ENCODE results near the gene SLC47A1. TPM values are rescaled to one million over a fixed set of nuclear protein-coding genes. Genes with fewer than 3 reads are reported as not detected.
A peak's percentile ranks its signal among the peaks of the same experiment; 100 is the strongest.
"Not testable (repeated sequence)": the region's sequence is repeated elsewhere in the genome, so short reads cannot be mapped to it uniquely, and the experiment has no call there.

SLC47A1 gene
- total RNA-seq, 3 donors from 2014 or later, result 3.8 to 22.1 (median 8.8) TPM

DNA sequence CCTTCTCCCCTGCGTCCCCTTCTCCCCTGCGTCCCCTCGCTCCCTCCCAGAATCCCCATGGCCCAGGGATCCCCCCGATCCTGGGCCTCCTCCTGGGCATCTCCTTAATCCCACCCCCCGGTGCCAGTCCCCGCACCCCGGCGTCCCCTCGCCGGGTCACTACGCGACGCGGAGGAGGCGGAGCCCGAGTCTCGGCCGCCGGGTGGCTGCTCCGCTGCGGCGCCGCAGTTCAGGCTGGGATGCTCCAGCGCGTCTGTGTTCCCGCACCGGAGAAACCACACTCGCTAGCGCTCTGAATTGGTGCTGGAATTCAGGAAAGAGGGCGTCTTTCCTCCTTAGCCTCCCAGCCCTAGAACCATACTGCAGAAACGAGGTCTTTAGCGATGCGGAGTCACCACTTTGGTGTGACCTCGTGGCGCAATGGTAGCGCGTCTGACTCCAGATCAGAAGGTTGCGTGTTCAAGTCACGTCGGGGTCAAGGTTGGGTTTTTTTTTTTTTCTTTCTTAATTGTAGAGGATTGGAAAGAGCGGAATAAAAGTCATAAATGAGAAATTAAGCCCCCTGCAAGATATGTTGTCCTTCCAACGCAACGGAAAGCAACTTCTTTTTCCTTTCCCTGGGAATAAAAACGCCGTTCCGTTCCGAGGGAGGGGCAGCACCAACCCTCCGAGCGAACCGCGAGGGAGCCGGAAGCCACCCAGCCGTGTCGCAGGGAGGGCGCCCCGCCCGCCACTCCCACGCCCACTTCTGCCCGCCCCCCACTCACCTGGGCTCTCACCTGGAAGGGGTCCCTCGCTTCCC is 25.7 kb upstream of the SLC47A1 start:
- Histone ChIP-seq H3K4me1 (no peaks in the 10 kb centered on the region), H3K4me3 (peak overlapping the region; percentile 62 to 79 (median 78)), H3K27me3 (no peaks in the 10 kb centered on the region), H3K36me3 (no peaks in the 10 kb centered on the region), H3K9me3 (no peaks in the 10 kb centered on the region), H3K27ac (peak overlapping the region; percentile 92 to 97)
- DNase-seq (ENCODE audit: low spot score in 2 of 2), result peak; percentile 92 to 95
- intact Hi-C loops (cut with DNase I; ENCODE audit: low total_unique reads), result no loop called here
- peak; percentile 94 to 99 (median 97) for TF ChIP-seq POLR2AphosphoS5 (IDR thresholded peaks at IDR 0.05)
- no peak for TF ChIP-seq CTCF (IDR thresholded peaks at IDR 0.05)
- TF ChIP-seq POLR2A (IDR thresholded peaks at IDR 0.05), result peak; percentile 11

DNA sequence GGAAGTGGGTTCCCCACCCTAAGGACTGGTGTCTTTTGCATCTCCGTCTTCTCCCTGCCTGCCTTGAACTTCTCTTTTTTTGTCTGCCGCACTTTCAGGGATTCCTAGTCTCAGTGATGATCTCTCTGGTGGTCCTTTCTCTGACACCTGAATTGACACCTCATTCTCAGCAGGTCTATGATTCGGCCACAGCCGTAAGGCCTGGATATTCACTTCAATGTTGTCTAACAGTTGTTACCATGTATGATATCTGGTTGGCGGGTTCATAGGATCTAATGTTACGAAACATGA is 25.1 kb upstream of the SLC47A1 start:
- H3K27me3 ChIP-seq, result no peaks in the 10 kb centered on the region
- no peaks in the 10 kb centered on the region for H3K36me3 ChIP-seq
- H3K4me3 ChIP-seq, result peak overlapping the region; percentile 62 to 79 (median 78)
- H3K9me3 ChIP-seq, result no peaks in the 10 kb centered on the region
- intact Hi-C loops (cut with DNase I; ENCODE audit: low total_unique reads), result no loop called here
- H3K27ac ChIP-seq, result peak overlapping the region; percentile 92 to 97
- DNase-seq (ENCODE audit: low spot score in 2 of 2), result no peak
- TF ChIP-seq POLR2A (IDR thresholded peaks at IDR 0.05), result no peak
- TF ChIP-seq CTCF (IDR thresholded peaks at IDR 0.05), result no peak
- TF ChIP-seq POLR2AphosphoS5 (IDR thresholded peaks at IDR 0.05), result no peak
- no peaks in the 10 kb centered on the region for H3K4me1 ChIP-seq

GRCh38 chr17:19509281-19509852 is 24.3 kb upstream of the SLC47A1 start:
- H3K4me3 ChIP-seq; H3K27me3 ChIP-seq; DNase-seq (ENCODE audit: low spot score in 2 of 2); H3K4me1 ChIP-seq; intact Hi-C loops (cut with DNase I; ENCODE audit: low total_unique reads); H3K9me3 ChIP-seq; H3K36me3 ChIP-seq; H3K27ac ChIP-seq: not testable (repeated sequence)

DNA sequence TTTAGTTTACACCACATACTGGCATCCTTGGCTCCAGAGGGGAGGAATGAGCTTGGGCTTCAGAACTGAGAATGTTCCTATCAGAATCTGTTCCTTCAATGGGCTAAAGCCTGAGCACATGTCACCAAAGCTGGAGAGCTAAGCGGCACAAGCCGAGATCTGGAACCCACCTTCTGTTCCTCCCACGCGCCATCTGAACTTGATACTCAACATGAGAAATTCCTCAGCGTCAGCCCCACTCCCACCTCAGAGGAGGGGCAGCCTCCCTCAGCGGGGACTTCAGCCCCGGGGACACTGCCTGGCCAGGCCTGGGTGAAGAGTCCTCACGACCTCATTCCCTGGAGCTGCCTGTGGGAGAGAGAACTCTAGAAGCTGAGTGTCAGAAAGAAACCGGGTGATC is 22.8 kb upstream of the SLC47A1 start:
- intact Hi-C loops (cut with DNase I; ENCODE audit: low total_unique reads), result no loop called here
- Histone ChIP-seq H3K4me3 (no peak overlapping the region), H3K27ac (peak overlapping the region; percentile 33 to 36), H3K9me3 (no peaks in the 10 kb centered on the region), H3K27me3 (no peaks in the 10 kb centered on the region), H3K36me3 (no peaks in the 10 kb centered on the region), H3K4me1 (no peaks in the 10 kb centered on the region)
- no peak for DNase-seq (ENCODE audit: low spot score in 2 of 2)
- no peak for TF ChIP-seq POLR2A (IDR thresholded peaks at IDR 0.05)
- no peak for TF ChIP-seq POLR2AphosphoS5 (IDR thresholded peaks at IDR 0.05)
- TF ChIP-seq CTCF (IDR thresholded peaks at IDR 0.05), result no peak

GRCh38 chr17:19513897-19514488 is 19.7 kb upstream of the SLC47A1 start:
- intact Hi-C loops (cut with DNase I; ENCODE audit: low total_unique reads), result loop anchor here (2.0 kb wide), 1 partner anchor 249 kb away; no protein-coding TSS in a partner anchor
- peak in 2 of 3 donors; percentile 37 to 44 for TF ChIP-seq POLR2AphosphoS5 (IDR thresholded peaks at IDR 0.05)
- TF ChIP-seq CTCF (IDR thresholded peaks at IDR 0.05), result peak; percentile 74 to 91 (median 91)
- no peak for TF ChIP-seq POLR2A (IDR thresholded peaks at IDR 0.05)
- peak; percentile 53 to 61 for DNase-seq (ENCODE audit: low spot score in 2 of 2)
- no peaks in the 10 kb centered on the region for H3K9me3 ChIP-seq
- no peak overlapping the region for H3K4me3 ChIP-seq
- H3K36me3 ChIP-seq, result no peaks in the 10 kb centered on the region
- no peaks in the 10 kb centered on the region for H3K27me3 ChIP-seq
- no peak overlapping the region for H3K27ac ChIP-seq
- H3K4me1 ChIP-seq, result no peaks in the 10 kb centered on the region
